C4-2B (cell line): ENCODE data around the gene ADIPOR2.
A peak's percentile ranks its signal among the peaks of the same experiment; 100 is the strongest.

ENCODE experiments used
- H3K27ac ChIP-seq: fragments of 450-650 bp; 2 replicates; pipeline ENCODE4 v1.5.1; 2017
- CTCF ChIP-seq: fragments of 450-650 bp; conservative IDR thresholded peaks from 2 replicates; pipeline ENCODE4 v1.5.1; 2017; ENCODE audit warnings: mild to moderate bottlenecking
- ZFX ChIP-seq: fragments of 450-650 bp; IDR thresholded peaks from 2 replicates; pipeline ENCODE4 v1.6.1; 2017

ADIPOR2 gene

GRCh38 chr12:1804545-1805332 is 113.9 kb downstream of the ADIPOR2 start:
- TF ChIP-seq ZFX (peak; percentile 49; the same call in 1 of the 2 replicates), CTCF (no peak)
- peak overlapping the region; percentile 33 for H3K27ac ChIP-seq

DNA sequence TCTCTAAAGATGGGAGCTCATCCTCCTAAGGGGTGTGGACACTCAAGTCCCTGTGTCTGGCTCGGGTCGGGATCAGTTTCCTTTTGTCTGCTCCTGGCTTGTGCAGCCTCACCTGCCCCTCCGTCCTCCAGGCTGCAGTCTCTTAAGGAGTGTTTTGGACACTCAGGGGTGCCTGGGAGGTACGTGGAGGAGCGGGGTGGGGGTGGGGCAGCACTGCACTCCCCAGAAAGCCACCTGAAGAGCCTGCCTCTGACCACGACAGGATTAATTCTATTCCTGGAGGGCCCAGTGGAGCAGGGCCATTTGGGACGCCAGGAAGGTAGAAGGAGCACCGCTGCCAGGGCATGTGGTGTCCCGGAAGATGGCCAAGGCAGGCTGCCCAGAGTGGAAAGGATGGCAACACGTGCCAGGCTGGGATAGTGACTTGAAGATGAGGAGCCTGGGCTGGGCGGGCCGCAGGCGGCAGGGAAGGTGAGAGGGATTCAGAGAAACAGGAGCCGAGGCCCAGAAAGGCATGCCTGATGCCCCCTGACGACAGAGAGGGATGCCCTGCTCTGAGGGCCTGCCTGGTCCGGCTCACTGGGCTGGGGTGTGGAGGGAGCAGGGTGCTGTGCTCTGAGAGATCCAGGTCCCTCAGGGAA is 114.7 kb downstream of the ADIPOR2 start:
- no peak for TF ChIP-seq CTCF
- TF ChIP-seq ZFX = no peak
- no peak overlapping the region for H3K27ac ChIP-seq

GRCh38 chr12:1806301-1807086 is 115.6 kb downstream of the ADIPOR2 start:
- H3K27ac ChIP-seq = no peak overlapping the region
- TF ChIP-seq CTCF (no peak), ZFX (no peak)

DNA sequence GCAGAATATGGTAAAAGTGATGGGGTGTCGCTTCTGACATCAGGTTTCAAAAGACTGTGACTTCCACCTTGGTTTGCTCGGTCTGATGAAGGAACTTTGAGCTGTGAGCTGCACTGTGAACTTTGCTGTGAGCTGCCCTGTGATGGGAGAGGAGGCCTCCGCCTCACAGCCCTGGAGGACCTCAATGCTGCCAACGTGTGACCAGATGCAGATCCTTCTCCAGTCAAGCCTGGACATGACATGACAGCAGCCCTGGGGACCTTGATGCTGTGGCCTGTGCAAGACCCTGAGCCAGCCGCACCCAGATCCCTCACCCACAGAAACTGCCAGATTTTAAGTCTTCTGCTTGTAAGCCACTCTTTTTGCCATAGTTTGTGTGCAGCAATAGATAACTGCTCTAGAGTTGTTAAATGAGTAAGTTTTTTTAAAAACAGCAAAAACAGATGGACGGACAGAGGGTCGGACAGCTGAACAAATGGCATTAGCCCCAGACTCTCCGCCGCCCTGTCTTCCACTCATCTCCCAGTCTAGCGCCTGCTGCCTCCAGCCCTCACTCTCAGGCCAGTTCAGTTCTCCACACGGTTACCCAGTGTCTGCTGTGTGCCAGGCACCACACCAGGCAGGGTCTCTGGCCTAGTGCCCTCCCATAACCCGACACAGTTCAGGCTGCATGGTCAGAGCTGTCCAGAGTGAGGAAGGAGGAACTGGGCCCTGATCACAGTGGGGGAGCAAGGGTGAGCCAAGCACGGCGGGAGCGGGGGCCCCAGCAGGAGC is 116.4 kb downstream of the ADIPOR2 start:
- TF ChIP-seq CTCF = no peak
- TF ChIP-seq ZFX = no peak
- no peak overlapping the region for H3K27ac ChIP-seq

GRCh38 chr12:1808036-1808797 is 117.3 kb downstream of the ADIPOR2 start:
- H3K27ac ChIP-seq = no peak overlapping the region
- TF ChIP-seq CTCF = no peak
- no peak for TF ChIP-seq ZFX

DNA sequence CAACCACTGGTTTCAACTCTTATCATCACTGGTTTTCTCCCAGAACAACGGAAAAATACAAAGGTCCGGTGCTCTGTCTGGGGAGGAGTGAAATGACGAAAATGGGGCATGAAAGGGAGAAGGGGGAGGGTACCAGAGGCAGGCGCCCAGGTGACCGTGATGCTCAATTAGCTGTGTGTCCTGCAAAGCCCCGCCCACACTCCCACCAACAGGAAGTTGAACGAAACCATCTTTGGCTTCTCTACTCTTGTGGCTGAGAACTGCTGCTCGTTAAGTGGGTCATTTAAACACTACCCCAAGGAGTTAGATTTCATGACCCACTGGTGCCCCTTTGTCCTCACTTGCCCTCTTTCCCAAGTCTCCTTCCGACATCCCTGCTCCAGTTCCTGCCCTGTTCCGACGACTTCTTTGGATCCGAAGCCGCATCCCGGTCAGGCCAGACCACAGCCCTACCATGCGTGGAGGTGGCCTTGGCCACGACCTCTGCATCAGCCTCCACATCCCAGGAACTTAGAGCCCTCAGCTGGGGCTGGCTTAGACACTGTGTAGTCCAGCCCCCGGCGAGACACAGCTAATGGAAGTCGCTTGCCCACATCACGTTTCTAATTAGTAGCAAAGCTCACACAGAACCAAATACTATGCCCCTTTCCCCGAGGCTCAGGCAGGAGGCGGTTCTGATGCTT is 118.1 kb downstream of the ADIPOR2 start:
- TF ChIP-seq ZFX (no peak), CTCF (no peak)
- no peak overlapping the region for H3K27ac ChIP-seq
